ENCODE results near the gene S100A3. TPM values are rescaled to one million over a fixed set of nuclear protein-coding genes. Genes with fewer than 3 reads are reported as not detected.
"Not testable (repeated sequence)": the region's sequence is repeated elsewhere in the genome, so short reads cannot be mapped to it uniquely, and the experiment has no call there.

Gene S100A3
- total RNA-seq, 2 donors from 2014 or later: 0.46 TPM; not detected in 1

DNA sequence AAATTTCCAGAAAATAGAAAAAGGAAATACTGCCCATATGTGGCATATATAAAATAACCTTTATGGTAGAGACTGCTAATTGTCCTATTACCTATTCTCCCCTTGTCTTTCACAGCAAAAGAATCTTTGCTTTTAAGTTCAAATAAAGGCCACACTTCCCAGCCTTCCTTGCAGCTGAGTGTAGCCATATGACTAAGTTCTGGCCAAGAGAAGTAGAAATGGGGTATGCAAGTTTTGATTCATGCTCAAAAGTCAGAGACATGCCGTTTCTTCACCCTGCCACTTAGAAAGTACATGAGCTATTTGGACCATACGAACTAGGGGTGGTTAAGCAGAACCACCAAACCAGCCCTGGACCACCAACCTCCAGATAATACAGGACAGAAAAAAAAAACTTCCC, 34.9 kb upstream of the S100A3 start:
- Histone ChIP-seq H3K9me3 (no peaks in the 10 kb centered on the region), H3K36me3 (no peaks in the 10 kb centered on the region), H3K4me1 (replicated peaks) (no peaks in the 10 kb centered on the region), H3K27me3 (replicated peaks; ENCODE audit: insufficient read depth) (no peaks in the 10 kb centered on the region), H3K4me3 (no peak overlapping the region), H3K27ac (no peak overlapping the region)
- TF ChIP-seq POLR2AphosphoS5 (IDR thresholded peaks at IDR 0.05): no peak
- no peak for TF ChIP-seq POLR2A (IDR thresholded peaks at IDR 0.05)
- no peak for TF ChIP-seq CTCF (IDR thresholded peaks at IDR 0.05)
- 80% methylated on average over 2 of the region's 2 CpGs for WGBS
- intact Hi-C loops (cut with DNase I): no loop called here
- no peak for DNase-seq (ENCODE audit: low spot score)

GRCh38 chr1:153583514-153583913, 34.5 kb upstream of the S100A3 start:
- H3K27ac ChIP-seq; H3K36me3 ChIP-seq; intact Hi-C loops (cut with DNase I); H3K4me1 ChIP-seq (replicated peaks); H3K9me3 ChIP-seq; H3K4me3 ChIP-seq; H3K27me3 ChIP-seq (replicated peaks; ENCODE audit: insufficient read depth); DNase-seq (ENCODE audit: low spot score): not testable (repeated sequence)
- 92% methylated on average over 3 of the region's 3 CpGs for WGBS

GRCh38 chr1:153582836-153583235, 33.8 kb upstream of the S100A3 start:
- H3K36me3 ChIP-seq; H3K4me1 ChIP-seq (replicated peaks); intact Hi-C loops (cut with DNase I); DNase-seq (ENCODE audit: low spot score); H3K4me3 ChIP-seq; H3K27me3 ChIP-seq (replicated peaks; ENCODE audit: insufficient read depth); H3K9me3 ChIP-seq; H3K27ac ChIP-seq: not testable (repeated sequence)
- 94% methylated on average over 24 of the region's 34 CpGs for WGBS

- Histone ChIP-seq H3K27me3 (replicated peaks; ENCODE audit: insufficient read depth) (no peaks in the 10 kb centered on the region), H3K4me1 (replicated peaks) (no peaks in the 10 kb centered on the region), H3K27ac (no peak overlapping the region), H3K4me3 (no peak overlapping the region), H3K9me3 (no peaks in the 10 kb centered on the region), H3K36me3 (no peaks in the 10 kb centered on the region)
- intact Hi-C loops (cut with DNase I): no loop called here
- no peak for DNase-seq (ENCODE audit: low spot score)
- 77% methylated on average over 3 of the region's 3 CpGs for WGBS
- no peak for TF ChIP-seq POLR2AphosphoS5 (IDR thresholded peaks at IDR 0.05)
- TF ChIP-seq CTCF (IDR thresholded peaks at IDR 0.05): no peak
- no peak for TF ChIP-seq POLR2A (IDR thresholded peaks at IDR 0.05)
Observed at GRCh38 chr1:153578936-153579335, 29.9 kb upstream of the S100A3 start.

GRCh38 chr1:153578490-153578889, 29.4 kb upstream of the S100A3 start:
- no peak for TF ChIP-seq CTCF (IDR thresholded peaks at IDR 0.05)
- TF ChIP-seq POLR2A (IDR thresholded peaks at IDR 0.05): no peak
- no peak for TF ChIP-seq POLR2AphosphoS5 (IDR thresholded peaks at IDR 0.05)
- Histone ChIP-seq H3K4me1 (replicated peaks) (no peaks in the 10 kb centered on the region), H3K9me3 (no peaks in the 10 kb centered on the region), H3K27ac (no peak overlapping the region), H3K36me3 (no peaks in the 10 kb centered on the region), H3K27me3 (replicated peaks; ENCODE audit: insufficient read depth) (no peaks in the 10 kb centered on the region), H3K4me3 (no peak overlapping the region)
- DNase-seq (ENCODE audit: low spot score): no peak
- intact Hi-C loops (cut with DNase I): no loop called here

DNA sequence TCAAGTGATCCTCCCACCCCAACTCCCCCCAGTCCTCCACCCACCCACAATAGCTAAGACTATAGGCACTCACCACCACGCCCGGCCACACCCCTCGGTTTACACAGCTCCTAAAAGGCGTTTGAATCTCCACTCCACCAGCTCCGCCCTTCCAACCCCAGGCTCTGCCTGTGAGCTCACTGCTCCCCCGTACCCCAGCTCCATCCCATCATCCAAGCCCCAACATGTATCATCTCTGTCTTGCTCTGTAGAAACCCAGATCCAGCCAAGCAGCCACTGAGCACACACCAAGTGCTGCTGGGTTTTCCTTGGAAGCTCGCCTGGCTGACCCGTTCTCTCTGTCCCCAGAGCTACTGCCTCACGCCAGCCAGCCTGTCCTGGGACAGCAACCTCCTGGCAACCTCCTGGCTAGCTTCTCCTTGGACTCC, 28.6 kb upstream of the S100A3 start:
- Histone ChIP-seq H3K27me3 (replicated peaks; ENCODE audit: insufficient read depth) (no peaks in the 10 kb centered on the region), H3K27ac (no peak overlapping the region), H3K9me3 (no peaks in the 10 kb centered on the region), H3K36me3 (no peaks in the 10 kb centered on the region), H3K4me1 (replicated peaks) (no peaks in the 10 kb centered on the region), H3K4me3 (no peak overlapping the region)
- no peak for DNase-seq (ENCODE audit: low spot score)
- intact Hi-C loops (cut with DNase I): no loop called here
- TF ChIP-seq POLR2AphosphoS5 (IDR thresholded peaks at IDR 0.05) (no peak), CTCF (IDR thresholded peaks at IDR 0.05) (no peak), POLR2A (IDR thresholded peaks at IDR 0.05) (no peak)
- 40% methylated on average over 9 of the region's 9 CpGs for WGBS

Data from prostate gland (tissue), 2 donors.